ENCODE data around the gene KLC3.

The KLC3 gene

GRCh38 chr19:45339629-45340028 is 921 bp upstream of the KLC3 start:
- Histone ChIP-seq H3K4me3 (replicated peaks; ENCODE audit: low read depth, low read length) (no peak overlapping the region), H3K36me3 (ENCODE audit: control insufficient read depth, insufficient read depth, low read length) (no peaks in the 10 kb centered on the region)

GRCh38 chr19:45340899-45341453 is 426 bp downstream of the KLC3 start:
- H3K36me3 ChIP-seq (ENCODE audit: control insufficient read depth, insufficient read depth, low read length): no peaks in the 10 kb centered on the region
- H3K4me3 ChIP-seq (replicated peaks; ENCODE audit: low read depth, low read length): no peak overlapping the region; the same call in 1 of the 2 replicates
- no peaks in the 10 kb centered on the region; the same call in 1 of the 2 replicates for H3K27me3 ChIP-seq (replicated peaks; ENCODE audit: control insufficient read depth, insufficient read depth, low read length)
- no peak for DNase-seq (ENCODE audit: extremely low read depth, insufficient read length)
- TF ChIP-seq CTCF (IDR thresholded peaks at IDR 0.05; ENCODE audit: insufficient read depth, low read length, poor library complexity, severe bottlenecking): no peak

More at GRCh38 chr19:45339629-45340028, 921 bp upstream of the KLC3 start:
- DNase-seq (ENCODE audit: extremely low read depth, insufficient read length): no peak
- TF ChIP-seq CTCF (IDR thresholded peaks at IDR 0.05; ENCODE audit: insufficient read depth, low read length, poor library complexity, severe bottlenecking): no peak
- H3K27me3 ChIP-seq (replicated peaks; ENCODE audit: control insufficient read depth, insufficient read depth, low read length): no peaks in the 10 kb centered on the region; the same call in 1 of the 2 replicates

GRCh38 chr19:45342911-45343310 is 2.4 kb downstream of the KLC3 start:
- Histone ChIP-seq H3K27me3 (replicated peaks; ENCODE audit: control insufficient read depth, insufficient read depth, low read length) (no peaks in the 10 kb centered on the region; the same call in 1 of the 2 replicates), H3K4me3 (replicated peaks; ENCODE audit: low read depth, low read length) (no peak overlapping the region), H3K36me3 (ENCODE audit: control insufficient read depth, insufficient read depth, low read length) (no peaks in the 10 kb centered on the region)
- DNase-seq (ENCODE audit: extremely low read depth, insufficient read length): no peak
- TF ChIP-seq CTCF (IDR thresholded peaks at IDR 0.05; ENCODE audit: insufficient read depth, low read length, poor library complexity, severe bottlenecking): no peak

- DNase-seq (ENCODE audit: extremely low read depth, insufficient read length): no peak
- no peak for TF ChIP-seq CTCF (IDR thresholded peaks at IDR 0.05; ENCODE audit: insufficient read depth, low read length, poor library complexity, severe bottlenecking)
Measured at GRCh38 chr19:45344621-45345505, 4.3 kb downstream of the KLC3 start.

GRCh38 chr19:45345506-45345860 is 4.9 kb downstream of the KLC3 start:
- H3K27me3 ChIP-seq (replicated peaks; ENCODE audit: control insufficient read depth, insufficient read depth, low read length): no peaks in the 10 kb centered on the region; the same call in 1 of the 2 replicates
- TF ChIP-seq CTCF (IDR thresholded peaks at IDR 0.05; ENCODE audit: insufficient read depth, low read length, poor library complexity, severe bottlenecking): no peak
- H3K36me3 ChIP-seq (ENCODE audit: control insufficient read depth, insufficient read depth, low read length): peaks cover 3% of the 10 kb centered on the region; the same call in 1 of the 2 replicates
- H3K4me3 ChIP-seq (replicated peaks; ENCODE audit: low read depth, low read length): no peak overlapping the region
- DNase-seq (ENCODE audit: extremely low read depth, insufficient read length): no peak

More at GRCh38 chr19:45344621-45345505, 4.3 kb downstream of the KLC3 start:
- Histone ChIP-seq H3K36me3 (ENCODE audit: control insufficient read depth, insufficient read depth, low read length) (peaks cover 2% of the 10 kb centered on the region; the same call in 1 of the 2 replicates), H3K27me3 (replicated peaks; ENCODE audit: control insufficient read depth, insufficient read depth, low read length) (no peaks in the 10 kb centered on the region; the same call in 1 of the 2 replicates), H3K4me3 (replicated peaks; ENCODE audit: low read depth, low read length) (no peak overlapping the region)

All from GM06990 (cell line).